Hepatocyte (in vitro differentiated cells): ENCODE results near the gene ITGB7. TPM values are rescaled to one million over a fixed set of nuclear protein-coding genes. Genes with fewer than 3 reads are reported as not detected.

Experiments
- DNase-seq: peaks from one replicate; pipeline ENCODE4 v3.0.0-alpha.2; 2016; ENCODE audit warnings: low spot score
- H2AFZ ChIP-seq: fragments of 200-600 bp; sonication (generic); 2 replicates; pipeline ENCODE4 v1.6.0; 2016; ENCODE audit warnings: antibody characterized with exemption, mild to moderate bottlenecking
- H3K27ac ChIP-seq: fragments of 200-600 bp; sonication (generic); 2 replicates; pipeline ENCODE4 v1.5.1; 2016; ENCODE audit warnings: mild to moderate bottlenecking
- H3K27me3 ChIP-seq: fragments of 200-600 bp; sonication (generic); 2 replicates; pipeline ENCODE4 v1.6.1; 2016
- H3K36me3 ChIP-seq: fragments of 200-600 bp; sonication (generic); replicated peaks from 2 replicates; pipeline ENCODE4 v1.5.1; 2016; ENCODE audit warnings: low read depth; ENCODE audit not compliant: insufficient read depth
- H3K4me1 ChIP-seq: fragments of 200-600 bp; sonication (generic); 2 replicates; pipeline ENCODE4 v1.5.1; 2016; ENCODE audit warnings: mild to moderate bottlenecking, moderate library complexity; ENCODE audit not compliant: insufficient read depth
- H3K4me2 ChIP-seq: fragments of 200-600 bp; sonication (generic); 2 replicates; pipeline ENCODE4 v1.6.0; 2016
- H3K4me3 ChIP-seq: fragments of 200-600 bp; sonication (generic); 2 replicates; pipeline ENCODE4 v1.5.1; 2016; ENCODE audit warnings: mild to moderate bottlenecking
- H3K79me2 ChIP-seq: fragments of 200-600 bp; sonication (generic); 2 replicates; pipeline ENCODE4 v1.6.0; 2017; ENCODE audit warnings: mild to moderate bottlenecking
- H3K9me2 ChIP-seq: fragments of 200-600 bp; sonication (generic); replicated peaks from 2 replicates; pipeline ENCODE4 v1.6.0; 2017; ENCODE audit warnings: mild to moderate bottlenecking; ENCODE audit not compliant: insufficient read depth
- H3K9me3 ChIP-seq: fragments of 200-600 bp; sonication (generic); 2 replicates; pipeline ENCODE4 v1.5.1; 2016; ENCODE audit warnings: low read depth, mild to moderate bottlenecking
- H4K20me1 ChIP-seq: fragments of 200-600 bp; sonication (generic); 2 replicates; pipeline ENCODE4 v1.6.0; 2016; ENCODE audit warnings: mild to moderate bottlenecking; ENCODE audit not compliant: insufficient read depth, poor library complexity, severe bottlenecking
- EZH2 ChIP-seq: fragments of 200-600 bp; sonication (generic); IDR thresholded peaks from 2 replicates; pipeline ENCODE4 v1.6.1; 2016; ENCODE audit warnings: antibody characterized with exemption, mild to moderate bottlenecking, borderline replicate concordance
- EZH2phosphoT487 ChIP-seq: fragments of 200-600 bp; sonication (generic); IDR thresholded peaks from one replicate; pipeline ENCODE4 v1.6.1; 2018; ENCODE audit warnings: antibody characterized with exemption, mild to moderate bottlenecking, low read depth, moderate library complexity; ENCODE audit not compliant: unreplicated experiment, severe bottlenecking
- WGBS: methylation state at CpG from one replicate; pipeline ENCODE4 v1.1.6; 2016; ENCODE audit warnings: low lambda C conversion rate; ENCODE audit errors: missing lambda C conversion rate; 5-methylcytosine and 5-hydroxymethylcytosine counted together
- polyA plus RNA-seq: library from polyadenylated mRNA; unstranded; fragments of >200 nt; fragmentation: Nextera tagmentation; extraction: Ambion mirVana; gene quantifications from 2 replicates; pipeline ENCODE4 v1.2.1, GENCODE V29; 2016
- total RNA-seq: library from RNA; depleted of rRNA; stranded (reverse); fragments of >200 nt; gene quantifications from 2 replicates; pipeline ENCODE4 v1.2.3, GENCODE V29; 2014
- TF ChIP-seq, protein P1 (sequence below): fragments of 200-600 bp; sonication (generic); IDR thresholded peaks from 2 replicates; pipeline ENCODE4 v1.5.1; 2016; ENCODE audit warnings: antibody characterized with exemption, mild to moderate bottlenecking; ENCODE audit not compliant: poor library complexity

Gene ITGB7
- total and polyA plus RNA-seq, 2 experiments from 2014 or later, result 0.23 TPM; not detected in 1

- Histone ChIP-seq H3K36me3 (no peaks in the 10 kb centered on the region), H3K79me2 (no peaks in the 10 kb centered on the region), H2AFZ (no peak overlapping the region), H3K27ac (no peak overlapping the region), H3K4me1 (peaks cover 3% of the 10 kb centered on the region), H3K9me3 (no peaks in the 10 kb centered on the region), H4K20me1 (no peaks in the 10 kb centered on the region), H3K4me2 (no peak overlapping the region), H3K9me2 (no peaks in the 10 kb centered on the region), H3K27me3 (peaks cover 3% of the 10 kb centered on the region), H3K4me3 (no peak overlapping the region)
- DNase-seq, result no peak
- WGBS, result 91% methylated on average over 9 of the region's 9 CpGs
- TF ChIP-seq, protein P1, sequence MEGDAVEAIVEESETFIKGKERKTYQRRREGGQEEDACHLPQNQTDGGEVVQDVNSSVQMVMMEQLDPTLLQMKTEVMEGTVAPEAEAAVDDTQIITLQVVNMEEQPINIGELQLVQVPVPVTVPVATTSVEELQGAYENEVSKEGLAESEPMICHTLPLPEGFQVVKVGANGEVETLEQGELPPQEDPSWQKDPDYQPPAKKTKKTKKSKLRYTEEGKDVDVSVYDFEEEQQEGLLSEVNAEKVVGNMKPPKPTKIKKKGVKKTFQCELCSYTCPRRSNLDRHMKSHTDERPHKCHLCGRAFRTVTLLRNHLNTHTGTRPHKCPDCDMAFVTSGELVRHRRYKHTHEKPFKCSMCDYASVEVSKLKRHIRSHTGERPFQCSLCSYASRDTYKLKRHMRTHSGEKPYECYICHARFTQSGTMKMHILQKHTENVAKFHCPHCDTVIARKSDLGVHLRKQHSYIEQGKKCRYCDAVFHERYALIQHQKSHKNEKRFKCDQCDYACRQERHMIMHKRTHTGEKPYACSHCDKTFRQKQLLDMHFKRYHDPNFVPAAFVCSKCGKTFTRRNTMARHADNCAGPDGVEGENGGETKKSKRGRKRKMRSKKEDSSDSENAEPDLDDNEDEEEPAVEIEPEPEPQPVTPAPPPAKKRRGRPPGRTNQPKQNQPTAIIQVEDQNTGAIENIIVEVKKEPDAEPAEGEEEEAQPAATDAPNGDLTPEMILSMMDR, result no peak
- no peak for TF ChIP-seq EZH2
- no peak for TF ChIP-seq EZH2phosphoT487
These were observed 14.0 kb downstream of the ITGB7 start for GRCh38 chr12:53193040-53193439.

- H3K9me3 ChIP-seq, result no peaks in the 10 kb centered on the region
- no peak overlapping the region for H3K4me3 ChIP-seq
- no peak for DNase-seq
- no peak overlapping the region for H2AFZ ChIP-seq
- H3K4me1 ChIP-seq, result peaks cover 3% of the 10 kb centered on the region
- H3K27ac ChIP-seq, result no peak overlapping the region
- no peak overlapping the region for H3K4me2 ChIP-seq
- no peaks in the 10 kb centered on the region for H3K9me2 ChIP-seq
- 97% methylated on average over 14 of the region's 14 CpGs for WGBS
- H3K79me2 ChIP-seq, result no peaks in the 10 kb centered on the region
- no peaks in the 10 kb centered on the region for H3K36me3 ChIP-seq
- no peak for TF ChIP-seq EZH2phosphoT487
- TF ChIP-seq, protein P1, result no peak
- no peak for TF ChIP-seq EZH2
- H3K27me3 ChIP-seq, result no peaks in the 10 kb centered on the region
- H4K20me1 ChIP-seq, result no peaks in the 10 kb centered on the region
These were observed 14.5 kb downstream of the ITGB7 start for GRCh38 chr12:53192531-53193021.

- no peak overlapping the region for H2AFZ ChIP-seq
- H3K9me2 ChIP-seq, result no peaks in the 10 kb centered on the region
- H3K27me3 ChIP-seq, result no peaks in the 10 kb centered on the region
- no peak overlapping the region for H3K27ac ChIP-seq
- no peaks in the 10 kb centered on the region for H4K20me1 ChIP-seq
- no peaks in the 10 kb centered on the region for H3K9me3 ChIP-seq
- DNase-seq, result no peak
- WGBS, result 98% methylated on average over 14 of the region's 14 CpGs
- no peaks in the 10 kb centered on the region for H3K36me3 ChIP-seq
- H3K4me1 ChIP-seq, result no peaks in the 10 kb centered on the region
- H3K79me2 ChIP-seq, result no peaks in the 10 kb centered on the region
- no peak overlapping the region for H3K4me2 ChIP-seq
- TF ChIP-seq, protein P1, result no peak
- TF ChIP-seq EZH2phosphoT487, result no peak
- no peak for TF ChIP-seq EZH2
- no peak overlapping the region for H3K4me3 ChIP-seq
These were observed 15.0 kb downstream of the ITGB7 start for GRCh38 chr12:53191885-53192530.
